Fibroblast of skin of right biceps (primary cell): ENCODE results near the gene NAGS.
"Not testable (repeated sequence)": the region's sequence is repeated elsewhere in the genome, so short reads cannot be mapped to it uniquely, and the experiment has no call there.

Experiments
- DNase-seq: peaks from one replicate; pipeline ENCODE4 v3.0.0-alpha.2; 2013

Gene NAGS, protein sequence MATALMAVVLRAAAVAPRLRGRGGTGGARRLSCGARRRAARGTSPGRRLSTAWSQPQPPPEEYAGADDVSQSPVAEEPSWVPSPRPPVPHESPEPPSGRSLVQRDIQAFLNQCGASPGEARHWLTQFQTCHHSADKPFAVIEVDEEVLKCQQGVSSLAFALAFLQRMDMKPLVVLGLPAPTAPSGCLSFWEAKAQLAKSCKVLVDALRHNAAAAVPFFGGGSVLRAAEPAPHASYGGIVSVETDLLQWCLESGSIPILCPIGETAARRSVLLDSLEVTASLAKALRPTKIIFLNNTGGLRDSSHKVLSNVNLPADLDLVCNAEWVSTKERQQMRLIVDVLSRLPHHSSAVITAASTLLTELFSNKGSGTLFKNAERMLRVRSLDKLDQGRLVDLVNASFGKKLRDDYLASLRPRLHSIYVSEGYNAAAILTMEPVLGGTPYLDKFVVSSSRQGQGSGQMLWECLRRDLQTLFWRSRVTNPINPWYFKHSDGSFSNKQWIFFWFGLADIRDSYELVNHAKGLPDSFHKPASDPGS

DNA sequence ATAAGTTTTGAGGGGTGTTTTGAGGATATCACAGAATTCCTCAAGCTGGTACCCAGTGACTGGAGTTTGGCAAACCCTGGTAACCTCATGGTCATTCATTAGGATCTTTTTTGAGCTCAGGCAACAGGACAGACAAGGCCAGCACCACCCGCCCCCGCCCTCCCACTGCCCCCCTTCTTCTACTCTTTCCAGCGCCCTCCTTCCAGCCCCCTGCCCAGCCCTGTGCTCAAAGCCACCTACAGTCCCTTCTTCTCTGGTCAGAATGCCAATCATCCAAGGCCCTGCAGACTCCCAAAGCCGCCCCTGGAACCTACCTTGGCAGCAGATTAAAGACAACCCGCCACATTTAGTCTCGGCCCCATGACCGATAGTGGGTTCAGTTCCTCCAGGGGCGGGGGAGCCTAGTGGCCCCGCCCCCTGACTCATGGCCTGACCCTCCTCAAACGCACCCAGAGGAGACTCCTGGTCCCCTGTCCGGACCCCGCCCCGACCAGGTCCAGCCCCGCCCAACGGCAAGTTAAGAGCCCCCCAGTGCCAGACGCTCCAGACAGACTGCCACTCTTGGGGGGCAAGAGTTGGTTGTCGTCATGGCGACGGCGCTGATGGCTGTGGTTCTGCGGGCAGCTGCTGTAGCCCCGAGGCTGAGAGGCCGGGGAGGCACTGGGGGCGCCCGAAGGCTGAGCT lies at the start of gene NAGS:
Gene NAGS (plus strand): TSS at position 546 of the 684 bp plus-strand sequence. CDS start 42 bp downstream, at position 588.
- no peak for DNase-seq

DNA sequence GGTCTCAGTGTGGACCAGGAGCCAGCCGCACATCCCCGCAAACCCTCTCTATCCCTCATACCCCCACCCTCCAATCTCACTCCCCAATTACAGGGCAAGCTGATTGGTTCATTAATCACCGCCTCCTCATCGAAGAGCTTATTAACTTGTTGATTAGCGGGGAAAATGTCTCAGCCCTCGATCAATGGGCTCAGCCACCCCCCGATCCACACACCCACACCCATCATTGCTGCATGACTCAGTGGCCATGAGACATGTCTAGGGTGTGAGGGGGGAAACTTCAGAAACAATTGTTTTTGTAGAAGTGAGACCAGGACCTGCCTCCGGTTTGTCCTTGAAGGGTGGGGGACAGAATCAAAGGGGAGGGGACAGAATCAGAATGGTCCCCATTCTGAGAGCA lies 48.2 kb upstream of the NAGS start:
- DNase-seq: no peak

DNA sequence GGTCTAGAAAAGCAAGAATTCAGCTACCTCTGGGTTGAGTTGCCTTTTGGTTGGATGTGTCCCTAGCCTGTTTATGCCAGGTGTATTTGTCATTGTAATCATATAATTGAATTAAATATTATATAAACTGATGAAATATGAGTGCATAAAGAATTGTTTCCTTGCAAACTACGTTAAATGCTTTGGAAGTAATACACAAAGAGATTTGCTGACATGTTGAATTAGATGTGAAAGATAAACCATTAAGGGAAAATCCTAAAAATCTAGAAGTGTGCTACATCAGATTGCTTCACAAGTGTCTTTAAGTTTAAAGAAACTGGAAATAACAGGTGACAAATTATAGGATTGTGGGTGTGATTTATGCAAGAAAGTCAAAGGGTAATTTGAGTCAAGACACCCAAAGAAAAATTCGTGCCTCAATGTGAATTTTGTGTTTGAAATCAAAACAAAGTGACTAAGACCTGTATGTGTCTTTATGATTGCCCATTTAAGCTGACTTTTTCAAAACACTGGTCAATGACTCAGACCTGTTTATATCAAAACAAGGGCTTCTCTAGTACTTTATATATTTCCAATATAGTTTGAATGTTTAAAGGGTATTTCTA lies 45.6 kb upstream of the NAGS start:
- no peak for DNase-seq

DNA sequence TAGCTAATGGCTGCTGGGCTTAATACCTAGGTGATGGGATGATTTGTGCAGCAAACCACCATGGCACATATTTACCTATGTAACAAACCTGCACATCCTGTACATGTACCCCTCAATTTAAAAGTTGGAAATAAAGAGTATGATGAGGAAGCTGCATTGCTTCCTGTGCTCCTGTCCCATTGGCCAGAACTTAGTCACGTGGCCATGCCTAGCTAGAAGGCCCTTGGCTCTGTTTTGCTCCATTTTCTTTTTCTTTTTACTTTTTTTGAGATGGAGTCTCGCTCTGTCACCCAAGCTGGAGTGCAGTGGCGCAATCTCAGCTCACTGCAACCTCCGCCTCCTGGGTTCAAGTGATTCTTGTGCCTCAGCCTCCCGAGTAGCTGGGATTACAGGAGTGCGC lies 43.1 kb upstream of the NAGS start:
- DNase-seq: not testable (repeated sequence)

DNA sequence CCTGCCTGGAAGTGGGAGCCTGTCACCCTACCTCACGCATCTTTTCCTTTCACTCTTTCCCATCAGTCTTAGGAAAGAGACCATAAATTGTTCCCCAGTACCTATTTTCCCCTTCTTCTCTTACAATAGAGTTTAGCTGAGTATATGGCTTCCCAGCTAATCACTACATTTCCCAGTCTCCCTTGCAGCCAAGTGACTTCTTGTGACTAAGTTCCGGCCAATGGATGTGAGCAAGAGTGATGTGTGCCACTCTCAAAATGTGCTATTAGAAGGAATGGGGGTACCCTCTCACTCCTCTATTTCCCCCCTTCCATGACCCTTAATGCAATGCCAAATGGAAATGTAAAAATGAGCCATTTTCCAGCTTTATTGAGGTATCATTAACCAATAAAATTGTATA lies 42.5 kb upstream of the NAGS start:
- DNase-seq: no peak

DNA sequence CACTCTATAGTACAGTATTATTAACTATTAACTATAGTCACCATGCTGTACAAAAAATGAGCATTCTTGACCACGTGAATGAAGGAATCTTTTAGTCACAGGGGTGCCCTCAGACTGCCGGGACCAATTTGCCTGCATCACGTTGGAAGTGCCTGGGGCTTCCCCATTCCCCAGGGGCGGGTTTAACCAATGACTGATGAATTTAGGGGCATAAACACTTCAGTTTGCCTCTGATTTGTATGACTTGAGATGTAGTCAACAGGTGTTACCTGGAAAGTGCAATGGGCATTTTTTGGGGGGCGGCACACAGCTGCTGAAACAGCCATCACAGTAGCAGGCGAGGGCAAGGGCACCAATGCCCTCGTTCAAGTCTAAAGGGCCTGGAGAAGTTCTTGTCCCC lies 41.9 kb upstream of the NAGS start:
- no peak for DNase-seq

DNA sequence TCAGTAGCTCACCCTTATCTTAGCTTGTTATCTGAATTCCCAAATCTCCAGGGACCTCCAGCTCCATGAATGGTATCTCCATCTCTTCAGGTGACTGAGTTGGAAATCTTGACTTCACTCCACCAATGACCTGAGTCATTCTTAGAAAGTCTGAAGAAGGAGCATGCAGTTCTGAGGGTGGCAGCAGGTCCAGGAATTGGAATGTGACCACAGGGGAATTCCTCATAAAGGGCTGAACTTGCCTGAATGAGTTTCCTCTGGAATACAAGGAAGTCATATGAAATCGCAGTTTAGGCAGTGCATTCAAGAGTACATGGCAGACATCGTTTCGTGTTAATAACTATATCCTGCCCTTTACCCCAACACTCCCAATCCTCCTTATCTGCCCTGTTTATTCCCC lies 38.1 kb upstream of the NAGS start:
- no peak for DNase-seq

DNA sequence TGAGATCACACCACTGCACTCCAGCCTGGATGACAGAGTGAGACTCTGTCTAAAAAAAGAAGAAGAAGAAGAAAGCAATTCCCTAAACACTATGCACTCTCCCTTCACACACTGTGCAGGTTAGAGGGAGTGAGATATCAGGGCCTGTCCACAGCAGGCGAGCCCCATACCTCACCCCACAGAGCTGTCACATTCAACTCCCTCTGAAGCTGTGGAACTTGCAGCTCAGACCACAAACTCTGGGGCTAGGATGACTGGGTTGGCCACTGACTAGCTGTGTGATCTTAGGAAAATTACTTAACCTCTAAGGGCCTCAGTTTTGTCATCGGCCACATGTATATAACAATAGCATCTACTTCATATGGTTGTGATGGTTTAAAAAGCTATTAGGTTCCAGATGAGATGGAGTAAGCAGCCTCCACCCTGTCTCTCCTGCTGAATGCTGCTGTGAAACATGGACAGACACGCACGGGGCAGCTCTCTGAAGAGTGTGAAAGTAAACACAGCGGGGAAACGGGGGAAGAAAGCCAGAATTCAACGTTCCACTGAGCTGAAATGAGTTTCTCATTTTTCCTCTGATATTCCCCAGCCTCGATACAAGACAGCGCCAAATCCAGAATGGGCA lies 37.1 kb upstream of the NAGS start:
- DNase-seq: no peak

DNA sequence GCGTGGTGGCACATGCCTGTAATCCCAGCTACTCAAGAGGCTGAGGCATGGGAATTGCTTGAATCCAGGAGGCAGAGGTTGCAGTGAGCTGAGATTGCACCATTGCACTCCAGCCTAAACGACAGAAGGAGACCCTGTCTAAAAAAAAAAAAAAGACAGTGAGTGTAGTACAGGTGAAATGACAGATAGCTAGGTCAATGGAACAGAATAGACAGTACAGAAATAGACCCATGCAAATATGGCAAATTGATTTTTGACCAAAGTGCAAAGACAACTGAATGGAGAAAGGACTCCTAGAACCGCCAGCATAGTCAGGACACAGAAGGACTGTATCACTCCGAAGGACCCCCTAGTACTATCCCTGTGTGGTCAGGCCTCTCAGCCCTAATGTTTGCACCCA lies 34.1 kb upstream of the NAGS start:
- no peak for DNase-seq

DNA sequence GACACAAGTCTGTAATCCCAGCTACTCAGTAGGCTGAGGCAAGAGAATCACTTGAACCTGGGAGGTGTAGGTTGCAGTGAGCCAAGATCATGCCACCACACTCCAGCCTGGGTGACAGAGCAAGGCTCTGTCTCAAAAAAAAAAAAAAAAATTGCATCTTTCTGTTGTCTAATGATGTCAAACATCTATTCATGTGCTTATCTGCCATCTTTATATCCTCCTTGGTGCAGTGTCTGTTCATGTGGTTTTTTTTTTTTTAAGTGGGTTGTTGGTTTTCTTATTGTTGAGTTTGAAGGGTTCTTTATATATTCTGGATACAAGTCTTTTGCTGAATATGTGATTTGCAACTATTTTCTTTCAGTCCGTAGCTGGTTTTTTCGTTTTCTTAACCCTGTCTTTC lies 33.0 kb upstream of the NAGS start:
- not testable (repeated sequence) for DNase-seq

DNA sequence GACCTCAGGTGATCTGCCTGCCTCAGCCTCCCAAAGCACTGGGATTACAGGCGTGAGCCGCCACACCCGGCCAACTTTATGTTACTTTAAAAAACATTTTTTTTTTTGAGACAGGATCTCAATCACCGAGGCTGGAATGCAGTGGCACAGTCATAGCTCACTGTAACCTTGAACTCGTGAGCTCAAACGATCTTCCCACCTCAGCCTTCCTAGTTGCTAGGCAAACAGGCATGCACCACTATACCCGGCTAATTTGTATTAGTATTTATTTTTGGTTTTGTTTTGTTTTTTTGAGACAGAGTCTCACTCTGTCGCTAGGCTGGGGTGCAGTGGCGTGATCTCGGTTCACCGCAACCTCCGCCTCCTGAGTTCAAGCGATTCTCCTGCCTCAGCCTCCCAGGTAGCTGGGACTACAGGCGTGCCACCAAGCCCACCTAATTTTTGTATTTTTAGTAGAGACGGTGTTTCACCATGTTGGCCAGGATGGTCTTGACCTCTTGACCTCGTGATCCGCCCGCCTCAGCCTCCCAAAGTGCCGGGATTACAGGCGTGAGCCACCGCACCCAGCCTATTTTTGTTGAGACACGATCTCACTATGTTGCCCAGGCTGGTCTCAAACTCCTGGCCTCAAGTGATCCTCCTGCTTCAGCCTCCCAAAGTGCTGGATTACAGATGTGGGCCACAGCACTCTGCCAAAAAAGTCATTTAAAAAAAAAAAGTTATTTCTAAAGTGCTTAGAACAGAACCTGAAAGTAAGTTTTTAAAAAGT lies 31.8 kb upstream of the NAGS start:
- DNase-seq: not testable (repeated sequence)

DNA sequence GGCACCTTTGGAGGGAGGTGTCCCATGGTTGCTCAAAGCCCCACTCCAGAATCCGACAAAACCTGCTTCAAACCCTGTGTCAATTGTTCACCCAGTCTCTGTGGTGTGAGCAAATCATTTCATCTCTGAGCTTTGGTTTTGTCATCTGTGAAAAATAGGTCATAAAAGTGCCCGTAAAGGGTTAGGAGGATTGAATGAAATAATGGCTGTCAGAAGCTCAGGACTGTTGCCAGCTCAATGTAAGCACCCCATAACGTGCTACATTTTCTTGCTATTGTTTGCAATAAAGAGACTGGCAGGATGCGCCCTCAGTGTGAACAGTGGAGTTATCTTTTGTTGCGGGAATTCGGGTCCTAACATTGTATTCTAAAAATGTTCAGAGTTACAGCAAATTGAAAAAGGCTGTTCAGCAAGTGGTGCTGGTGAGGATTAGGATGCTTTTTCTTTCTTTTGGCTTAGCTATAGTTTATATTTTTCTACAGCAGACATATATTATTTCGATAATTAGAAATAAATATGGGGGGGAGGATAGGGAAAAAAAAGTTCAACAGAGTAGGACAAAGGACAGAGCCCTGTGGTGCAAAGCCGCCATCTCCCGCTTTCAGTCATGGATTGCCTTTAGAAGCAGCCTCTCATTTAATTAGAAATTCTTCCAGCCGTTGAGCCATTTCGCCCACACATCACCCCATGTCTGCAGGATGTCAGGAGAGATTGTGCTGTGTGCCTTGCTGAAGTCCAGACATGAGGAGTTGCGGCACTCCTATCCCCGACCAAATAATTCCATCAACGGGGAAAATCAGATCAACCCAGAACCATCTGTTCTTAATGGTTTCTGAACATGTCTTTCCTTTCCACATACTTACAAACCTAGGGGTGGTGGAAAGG lies 29.8 kb upstream of the NAGS start:
- DNase-seq: no peak

DNA sequence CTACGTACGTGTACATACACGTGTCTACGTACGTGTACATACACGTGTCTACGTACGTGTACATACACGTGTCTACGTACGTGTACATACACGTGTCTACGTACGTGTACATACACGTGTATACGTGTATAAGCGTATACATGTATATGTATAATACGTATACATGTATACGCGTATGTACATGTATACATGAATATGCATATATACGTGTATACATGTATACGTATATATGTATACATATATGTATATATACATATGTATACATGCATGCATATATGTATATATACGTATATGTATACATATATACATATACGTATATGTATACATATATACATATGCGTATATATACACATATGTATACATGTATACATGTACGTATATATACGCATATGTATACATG lies 28.5 kb upstream of the NAGS start:
- DNase-seq: no peak

DNA sequence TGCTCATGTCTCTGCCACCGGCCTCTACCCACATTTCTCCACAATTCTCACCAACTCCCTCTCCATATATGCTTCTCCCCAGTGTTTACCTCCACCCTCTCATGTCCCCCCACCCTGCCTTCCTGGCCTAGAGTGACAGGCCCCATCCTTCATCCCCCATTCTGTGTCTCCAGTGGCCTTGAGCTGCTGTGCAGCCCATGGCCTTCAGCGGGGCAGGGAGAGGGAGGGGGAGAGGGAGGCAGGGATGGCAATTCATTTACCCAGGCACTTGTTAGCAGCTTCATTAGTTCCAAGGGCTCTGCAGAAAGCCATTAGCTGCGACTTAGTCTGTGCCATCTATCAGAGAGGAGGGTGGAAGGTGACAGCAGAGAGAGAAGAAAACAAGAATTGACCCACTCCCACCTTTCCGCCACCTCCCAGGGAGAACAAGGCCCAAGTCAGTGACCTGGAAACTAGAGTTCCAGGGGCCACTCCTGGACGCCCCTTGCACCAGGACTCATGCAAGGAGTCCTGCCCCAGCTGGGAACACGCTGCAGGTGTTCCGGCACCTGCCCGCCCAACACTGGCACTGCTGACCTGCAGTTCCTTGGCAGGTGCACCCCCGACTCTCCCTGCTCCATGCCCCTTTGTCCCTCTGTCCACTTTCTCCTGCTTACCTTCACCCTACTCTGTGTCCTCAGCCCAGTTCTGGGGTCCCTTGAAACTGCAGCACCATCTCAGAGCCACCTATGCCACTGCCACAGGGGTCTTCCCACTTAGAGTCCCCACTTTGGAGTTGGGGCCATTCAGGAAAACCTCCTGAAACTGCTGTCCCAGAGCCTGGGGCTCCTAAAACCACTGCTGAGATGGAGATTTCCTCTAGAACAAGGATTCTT lies 27.2 kb upstream of the NAGS start:
- DNase-seq: no peak

DNA sequence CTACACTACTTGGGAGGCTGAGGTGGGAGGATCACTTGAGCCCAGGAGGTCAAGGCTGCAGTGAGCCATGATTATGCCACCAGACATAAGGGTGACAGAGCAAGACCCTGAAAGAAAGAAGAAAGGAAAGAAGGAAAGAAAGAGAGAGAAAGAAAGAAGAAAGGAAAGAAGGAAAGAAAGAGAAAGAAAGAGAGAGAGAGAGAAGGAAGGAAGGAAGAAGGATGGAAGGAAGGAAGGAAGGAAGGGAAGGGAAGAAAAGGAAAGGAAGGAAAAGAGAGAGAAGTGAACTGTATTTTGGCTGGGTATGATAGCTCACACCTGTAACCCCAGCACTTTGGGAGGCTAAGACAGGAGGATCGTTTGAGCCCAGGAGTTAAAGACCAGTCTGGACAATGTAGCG lies 26.3 kb upstream of the NAGS start:
- DNase-seq: no peak

DNA sequence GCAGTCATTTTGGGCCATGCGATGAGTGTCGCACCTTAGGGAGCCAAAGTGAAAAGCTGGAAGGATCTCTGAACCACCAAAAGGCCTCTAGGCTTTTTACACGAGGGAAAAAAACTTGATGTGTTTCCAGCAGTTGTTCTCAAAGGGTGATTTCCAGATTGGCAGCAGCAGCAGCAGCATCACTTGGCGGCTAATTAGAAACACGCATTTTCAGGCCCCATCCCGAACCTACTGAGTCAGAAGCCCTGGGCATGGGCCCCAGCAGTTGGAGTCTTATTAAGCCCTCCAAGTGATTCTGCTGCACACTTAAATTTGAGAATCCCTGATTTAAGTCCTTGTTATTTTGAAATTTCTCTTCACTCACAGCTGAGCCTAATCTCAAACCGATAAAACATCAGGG lies 25.4 kb upstream of the NAGS start:
- peak; percentile 36 for DNase-seq

DNA sequence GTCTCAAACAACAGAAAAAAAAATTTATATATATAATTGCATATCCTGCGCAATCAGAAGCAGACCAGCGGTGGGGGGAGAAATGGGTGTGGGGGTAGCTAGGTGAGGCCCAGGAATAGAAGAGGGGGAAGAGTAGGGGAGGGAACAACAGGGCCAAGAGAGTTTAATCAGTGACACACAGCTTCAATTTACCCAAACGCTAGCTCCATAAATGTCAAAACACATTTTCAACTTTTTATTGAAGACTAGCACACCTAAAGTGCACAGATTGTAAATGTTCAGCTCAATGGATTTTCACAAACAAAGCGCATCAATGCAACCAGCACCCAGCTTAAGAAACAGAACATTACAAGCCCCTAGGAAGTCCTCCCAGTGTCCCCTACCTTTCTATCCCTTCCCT lies 24.8 kb upstream of the NAGS start:
- no peak for DNase-seq

DNA sequence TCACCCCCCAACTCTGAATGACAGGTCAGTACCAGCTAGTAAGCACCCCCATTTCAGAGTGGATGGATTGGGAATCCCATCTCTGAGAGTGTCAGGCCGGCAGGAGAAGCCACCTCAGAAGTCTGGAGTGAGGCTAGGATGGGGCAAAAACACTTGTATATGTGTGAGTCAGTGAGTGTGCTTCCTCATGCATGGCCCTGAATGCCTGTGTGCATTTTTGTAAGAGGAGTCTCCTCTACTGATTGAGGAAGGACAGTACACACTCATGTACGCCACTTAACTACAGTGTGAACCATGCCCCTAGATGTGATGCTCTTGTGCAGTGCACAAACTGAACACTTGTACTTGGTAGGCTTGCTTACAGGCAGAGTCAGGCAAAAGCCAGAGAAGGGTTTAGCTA lies 22.3 kb upstream of the NAGS start:
- no peak for DNase-seq

DNA sequence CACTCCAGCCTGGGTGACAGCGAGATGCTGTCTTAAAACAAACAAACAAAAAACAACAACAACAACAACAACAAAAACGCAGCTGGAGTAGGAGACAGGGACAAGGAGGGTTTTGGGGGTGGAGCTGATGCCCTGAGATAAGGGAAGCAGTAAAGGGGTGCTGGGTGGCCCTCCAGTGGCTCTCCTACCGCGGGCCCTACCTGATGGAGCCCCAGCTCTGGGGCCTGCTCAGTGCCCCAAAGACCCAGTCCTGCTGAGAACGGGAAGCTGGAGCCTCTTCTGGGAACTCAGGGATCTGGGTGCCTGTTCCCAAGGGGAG lies 21.3 kb upstream of the NAGS start:
- DNase-seq: no peak

DNA sequence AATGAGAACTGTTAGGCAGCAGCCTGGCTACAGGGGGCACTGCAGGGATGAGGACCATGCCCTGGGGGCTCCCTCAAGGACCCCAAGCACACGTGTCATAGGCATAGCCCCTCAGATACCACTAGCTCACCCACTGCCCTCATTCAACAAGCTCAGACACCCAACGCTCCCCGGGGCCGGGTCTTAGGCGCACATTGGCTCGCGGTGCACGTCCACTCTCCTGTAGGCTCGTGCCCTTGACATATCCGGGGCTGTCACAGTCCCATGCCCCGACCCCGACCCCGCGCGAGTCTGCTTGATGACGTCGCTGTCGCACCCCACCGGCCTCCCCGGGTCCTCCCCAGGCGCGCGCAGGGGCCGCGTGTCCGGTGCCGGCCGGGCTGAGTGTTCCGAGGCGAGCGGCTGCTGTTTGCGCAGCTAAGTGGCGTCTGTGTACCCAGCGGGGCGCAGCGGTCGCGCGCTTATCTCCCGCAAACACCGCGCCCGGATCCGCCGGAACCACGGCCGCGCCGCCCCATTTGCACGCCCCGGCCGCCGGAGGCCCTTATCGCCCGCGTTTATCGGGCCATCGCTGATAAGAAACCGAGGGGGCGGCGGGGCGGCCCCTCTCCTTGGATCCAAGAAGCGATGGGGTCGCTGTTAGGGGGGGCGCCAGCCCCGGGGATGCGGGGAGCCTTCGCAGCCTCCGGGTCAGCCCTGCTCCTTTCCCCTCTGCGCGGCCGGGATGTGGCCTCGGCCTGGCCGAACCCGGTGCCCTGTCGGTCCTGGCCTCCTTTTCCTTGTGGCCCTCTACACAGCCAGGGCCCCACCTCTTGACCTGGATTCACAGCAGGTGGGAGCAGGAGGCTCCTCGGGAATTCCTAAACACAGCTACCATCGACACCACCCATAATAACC lies 20.7 kb upstream of the NAGS start:
- DNase-seq: no peak
